Keratinocyte (primary cell): Measurements from ENCODE around the gene ANKS1B. TPM values are rescaled to one million over a fixed set of nuclear protein-coding genes. Genes with fewer than 3 reads are reported as not detected.

ENCODE experiments used
- DNase-seq: peaks from one replicate; pipeline ENCODE4 v3.0.0-alpha.2; 2011; ENCODE audit warnings: low read depth, missing footprints, low spot score
- FAIRE-seq: peaks from 2 replicates; lab custom pipeline; 2011; peaks lifted over from hg19 to GRCh38; lab: Jason Lieb, UNC
- H2AFZ ChIP-seq: 2 replicates; pipeline ENCODE4 v1.6.0; 2012; ENCODE audit warnings: low read length, control low read depth, inconsistent platforms; ENCODE audit not compliant: control insufficient read depth
- H3K27ac ChIP-seq: 2 replicates; pipeline ENCODE4 v1.5.1; 2011; ENCODE audit warnings: low read length; ENCODE audit not compliant: control insufficient read depth, insufficient read depth
- H3K27me3 ChIP-seq: 3 replicates; pipeline ENCODE4 v1.6.0; 2011; ENCODE audit warnings: low read length; ENCODE audit not compliant: control insufficient read depth, insufficient read depth; ENCODE audit errors: extremely low read depth
- H3K36me3 ChIP-seq, 2 experiments: 2 replicates in 1 of 2; 3 replicates in 1 of 2; pipeline ENCODE4 v1.5.1; 2011; ENCODE audit warnings: low read length in 2 of 2, mild to moderate bottlenecking in 1 of 2; ENCODE audit not compliant: control insufficient read depth in 2 of 2, insufficient read depth in 2 of 2; ENCODE audit errors: extremely low read depth in 1 of 2
- H3K4me1 ChIP-seq: 3 replicates; pipeline ENCODE4 v1.5.1; 2011; ENCODE audit warnings: low read length; ENCODE audit not compliant: control insufficient read depth, insufficient read depth; ENCODE audit errors: extremely low read depth
- H3K4me2 ChIP-seq: 3 replicates; pipeline ENCODE4 v1.6.0; 2011; ENCODE audit warnings: low read depth, low read length; ENCODE audit not compliant: control insufficient read depth, insufficient read depth; ENCODE audit errors: extremely low read depth
- H3K4me3 ChIP-seq, 3 experiments: fragments of 200-600 bp in 1 of 3; sonication (generic) in 1 of 3; 2 replicates in 2 of 3; 3 replicates in 1 of 3; pipeline ENCODE4 v1.5.1; 2011 to 2016; ENCODE audit warnings: low read length in 3 of 3, mild to moderate bottlenecking in 3 of 3, control low read depth in 2 of 3, inconsistent platforms in 1 of 3, low read depth in 1 of 3, mixed read lengths in 1 of 3, mixed run types in 1 of 3, moderate library complexity in 1 of 3; ENCODE audit not compliant: control insufficient read depth in 2 of 3, insufficient read depth in 2 of 3; ENCODE audit errors: extremely low read depth in 1 of 3
- H3K79me2 ChIP-seq: 2 replicates; pipeline ENCODE4 v1.6.0; 2012; ENCODE audit warnings: low read length; ENCODE audit not compliant: control insufficient read depth, insufficient read depth
- H3K9ac ChIP-seq: 3 replicates; pipeline ENCODE4 v1.6.0; 2011; ENCODE audit warnings: low read length; ENCODE audit not compliant: control insufficient read depth, insufficient read depth; ENCODE audit errors: extremely low read depth
- H3K9me1 ChIP-seq: 3 replicates; pipeline ENCODE4 v1.6.0; 2011; ENCODE audit warnings: low read length; ENCODE audit not compliant: control insufficient read depth, insufficient read depth; ENCODE audit errors: extremely low read depth
- H3K9me3 ChIP-seq: 2 replicates; pipeline ENCODE4 v1.5.1; 2012; ENCODE audit warnings: low read depth, low read length; ENCODE audit not compliant: control insufficient read depth
- H4K20me1 ChIP-seq: 3 replicates; pipeline ENCODE4 v1.6.0; 2011; ENCODE audit warnings: low read length; ENCODE audit not compliant: control insufficient read depth, insufficient read depth; ENCODE audit errors: extremely low read depth
- EZH2 ChIP-seq: IDR thresholded peaks from one replicate; pipeline ENCODE4 v1.6.1; 2012; ENCODE audit warnings: inconsistent platforms, mild to moderate bottlenecking, low read length, moderate library complexity
- dilution Hi-C: fragments of 300-500 bp; cut with MboI; formaldehyde crosslinking; loops from one replicate; pipeline ENCODE4 v1.7.0; 2020; ENCODE audit warnings: low sequenced_read_pairs; ENCODE audit not compliant: extremely low pct_ligation_motif_present
- polyA plus RNA-seq, 5 experiments: library from polyadenylated mRNA; depleted of rRNA in 3 of 5; stranded (reverse) in 3 of 5; stranded (forward) in 1 of 5; unstranded in 1 of 5; fragments of >200 nt; gene quantifications; 1 replicate in 1 of 5; 2 replicates in 3 of 5; 3 replicates in 1 of 5; pipeline versions ENCODE4 v1.2.1 to v1.2.3, GENCODE V29; 2011 to 2012; ENCODE audit warnings: missing spikeins in 2 of 5, low read depth in 1 of 5, low replicate concordance in 1 of 5
- TF ChIP-seq, protein P1 (sequence below), 3 experiments: IDR thresholded peaks in 1 of 3; conservative IDR thresholded peaks in 1 of 3; optimal IDR thresholded peaks in 1 of 3; 2 replicates in 2 of 3; 3 replicates in 1 of 3; pipeline versions ENCODE3 to v1.5.1; 2011; ENCODE audit warnings: low read length in 3 of 3, mild to moderate bottlenecking in 3 of 3, moderate library complexity in 2 of 3, control low read depth in 1 of 3, inconsistent platforms in 1 of 3; ENCODE audit not compliant: insufficient read depth in 2 of 3; ENCODE audit errors: extremely low read depth in 1 of 3

ANKS1B gene
- polyA plus RNA-seq, 1 donor (not counting 4 experiments of a cell fraction or from before 2014, with no cell fraction given), result not detected

DNA sequence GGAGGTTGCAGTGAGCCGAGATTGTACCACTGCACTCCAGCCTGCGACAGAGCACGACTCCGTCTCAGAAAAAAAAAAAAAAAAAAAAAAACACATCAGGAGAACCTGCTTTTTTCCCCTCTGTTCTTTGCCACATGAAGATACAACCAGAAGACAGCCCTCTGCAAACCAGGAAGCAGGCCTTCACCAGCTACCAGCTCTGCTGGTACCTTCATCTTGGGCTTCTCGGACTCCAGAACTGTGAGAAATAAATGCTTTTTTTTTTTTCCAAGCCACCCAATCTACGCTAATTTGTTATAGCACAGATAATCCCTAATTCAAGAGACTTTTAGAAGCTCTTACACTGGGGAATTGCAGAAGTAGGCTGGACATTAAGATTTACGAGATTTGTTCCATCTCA, 216.0 kb downstream of the ANKS1B start:
- Histone ChIP-seq H3K36me3 (no peaks in the 10 kb centered on the region), H3K4me1 (peaks cover 4% of the 10 kb centered on the region), H3K27me3 (no peaks in the 10 kb centered on the region), H3K27ac (no peak overlapping the region), H3K4me3 (no peak overlapping the region), H3K9ac (no peak overlapping the region), H2AFZ (no peak overlapping the region), H4K20me1 (no peaks in the 10 kb centered on the region), H3K9me1 (no peaks in the 10 kb centered on the region), H3K79me2 (no peaks in the 10 kb centered on the region), H3K4me2 (no peak overlapping the region), H3K9me3 (no peaks in the 10 kb centered on the region)
- dilution Hi-C loops, result loop anchor here (25.0 kb wide), 1 partner anchor 381 kb away; no protein-coding TSS in a partner anchor
- DNase-seq (no peak), FAIRE-seq (no peak)
- TF ChIP-seq, protein P1, sequence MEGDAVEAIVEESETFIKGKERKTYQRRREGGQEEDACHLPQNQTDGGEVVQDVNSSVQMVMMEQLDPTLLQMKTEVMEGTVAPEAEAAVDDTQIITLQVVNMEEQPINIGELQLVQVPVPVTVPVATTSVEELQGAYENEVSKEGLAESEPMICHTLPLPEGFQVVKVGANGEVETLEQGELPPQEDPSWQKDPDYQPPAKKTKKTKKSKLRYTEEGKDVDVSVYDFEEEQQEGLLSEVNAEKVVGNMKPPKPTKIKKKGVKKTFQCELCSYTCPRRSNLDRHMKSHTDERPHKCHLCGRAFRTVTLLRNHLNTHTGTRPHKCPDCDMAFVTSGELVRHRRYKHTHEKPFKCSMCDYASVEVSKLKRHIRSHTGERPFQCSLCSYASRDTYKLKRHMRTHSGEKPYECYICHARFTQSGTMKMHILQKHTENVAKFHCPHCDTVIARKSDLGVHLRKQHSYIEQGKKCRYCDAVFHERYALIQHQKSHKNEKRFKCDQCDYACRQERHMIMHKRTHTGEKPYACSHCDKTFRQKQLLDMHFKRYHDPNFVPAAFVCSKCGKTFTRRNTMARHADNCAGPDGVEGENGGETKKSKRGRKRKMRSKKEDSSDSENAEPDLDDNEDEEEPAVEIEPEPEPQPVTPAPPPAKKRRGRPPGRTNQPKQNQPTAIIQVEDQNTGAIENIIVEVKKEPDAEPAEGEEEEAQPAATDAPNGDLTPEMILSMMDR (optimal IDR thresholded peaks at IDR 0.05 in 1 of 3, IDR thresholded peaks at IDR 0.05 in 1 of 3, conservative IDR thresholded peaks at IDR 0.05 in 1 of 3; ENCODE audit: extremely low read depth in 1 of 3, insufficient read depth in 2 of 3, low read length in 3 of 3), result no peak
- no peak for TF ChIP-seq EZH2

DNA sequence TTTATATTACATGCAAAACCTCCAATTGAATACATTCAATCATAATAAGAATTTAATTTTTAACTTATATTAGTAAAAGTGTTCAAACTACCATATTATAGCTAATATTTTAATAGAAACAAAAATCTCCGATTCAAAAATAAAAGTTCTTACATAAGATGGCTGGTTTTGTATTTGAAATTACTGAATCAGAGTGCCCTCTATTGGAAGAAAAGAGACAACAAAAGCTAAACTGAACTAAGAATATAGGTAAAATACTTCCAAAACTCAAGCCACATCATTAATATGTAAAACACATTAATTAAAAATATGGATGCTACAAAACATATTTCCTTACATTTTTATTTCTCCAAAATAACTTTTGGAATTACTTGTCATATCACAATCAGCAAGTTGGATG, 216.9 kb downstream of the ANKS1B start:
- no peak for DNase-seq
- TF ChIP-seq EZH2, result no peak
- TF ChIP-seq, protein P1 (optimal IDR thresholded peaks at IDR 0.05 in 1 of 3, IDR thresholded peaks at IDR 0.05 in 1 of 3, conservative IDR thresholded peaks at IDR 0.05 in 1 of 3; ENCODE audit: extremely low read depth in 1 of 3, insufficient read depth in 2 of 3, low read length in 3 of 3), result peak in 1 of 3 experiments; percentile 30

More for the DNA sequence above, 216.9 kb downstream of the ANKS1B start:
- Histone ChIP-seq H2AFZ (no peak overlapping the region), H3K4me2 (no peak overlapping the region), H3K27me3 (no peaks in the 10 kb centered on the region), H3K4me3 (no peak overlapping the region), H3K9me3 (no peaks in the 10 kb centered on the region), H3K36me3 (no peaks in the 10 kb centered on the region), H3K27ac (no peak overlapping the region), H3K79me2 (no peaks in the 10 kb centered on the region), H4K20me1 (no peaks in the 10 kb centered on the region), H3K9me1 (no peaks in the 10 kb centered on the region), H3K4me1 (peaks cover 4% of the 10 kb centered on the region), H3K9ac (no peak overlapping the region)
- dilution Hi-C loops, result loop anchor here (25.0 kb wide), 1 partner anchor 381 kb away; no protein-coding TSS in a partner anchor
- FAIRE-seq, result no peak
